NCI-H460 (cell line): Measurements from ENCODE around the gene CHST2. TPM values are rescaled to one million over a fixed set of nuclear protein-coding genes. Genes with fewer than 3 reads are reported as not detected.
"Not testable (repeated sequence)": the region's sequence is repeated elsewhere in the genome, so short reads cannot be mapped to it uniquely, and the experiment has no call there.

ENCODE experiments used
- DNase-seq: peaks from one replicate; pipeline ENCODE4 v3.0.0-alpha.2; 2016; ENCODE audit warnings: low read depth; ENCODE audit errors: extremely low read depth
- total RNA-seq: library from RNA; depleted of rRNA; stranded (reverse); fragments of >200 nt; shearing (Covaris generic); gene quantifications from 2 replicates; pipeline ENCODE4 v1.2.3, GENCODE V29; 2014; rRNA removed

The CHST2 gene
- total RNA-seq, 1 experiment from 2014 or later = 0.40 TPM

DNA sequence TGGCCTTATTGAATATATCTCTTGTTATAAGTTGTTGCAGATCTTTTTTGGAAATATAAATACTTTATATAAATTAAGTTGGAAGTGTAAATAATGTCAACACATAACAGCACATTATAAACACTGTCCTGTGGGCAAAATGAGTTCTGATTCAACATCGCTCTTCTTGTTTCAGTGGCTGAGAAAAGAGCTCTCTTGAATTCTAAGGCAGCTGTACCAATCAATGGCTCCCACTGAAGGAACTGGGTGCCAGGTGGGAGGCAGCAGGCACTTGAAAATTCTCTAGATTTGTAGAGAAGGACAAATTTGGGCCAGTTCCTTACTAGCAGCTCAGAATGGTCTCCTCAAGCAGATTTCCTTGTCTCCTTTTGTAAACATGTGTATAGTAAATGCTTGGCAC lies 45.6 kb downstream of the CHST2 start:
- DNase-seq = no peak

DNA sequence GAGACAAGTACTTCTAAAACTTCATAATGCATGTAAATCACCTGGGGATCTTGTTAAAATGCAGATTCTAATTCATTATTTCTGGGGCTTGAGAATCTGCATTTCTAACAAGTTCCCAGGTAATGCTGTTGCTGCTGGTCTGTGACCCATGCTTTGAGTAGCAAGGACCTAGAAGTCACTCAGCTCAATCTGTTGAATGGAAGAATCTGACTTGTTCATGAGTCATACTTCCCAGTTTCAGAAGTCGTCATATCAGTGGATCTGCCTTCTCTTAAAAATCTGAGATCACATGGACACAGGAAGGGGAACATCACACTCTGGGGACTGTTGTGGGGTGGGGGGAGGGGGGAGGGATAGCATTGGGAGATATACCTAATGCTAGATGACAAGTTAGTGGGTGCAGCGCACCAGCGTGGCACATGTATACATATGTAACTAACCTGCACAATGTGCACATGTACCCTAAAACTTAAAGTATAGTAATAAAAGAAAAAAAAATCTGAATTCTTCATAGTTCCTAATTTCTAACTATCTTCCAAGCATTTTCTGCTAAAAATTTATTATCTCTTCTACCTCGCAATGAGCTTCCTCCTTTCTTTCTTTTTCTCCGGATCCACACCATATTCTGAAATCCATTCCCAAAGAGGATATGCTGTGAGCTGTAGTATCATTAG lies 46.2 kb downstream of the CHST2 start:
- DNase-seq = not testable (repeated sequence)

DNA sequence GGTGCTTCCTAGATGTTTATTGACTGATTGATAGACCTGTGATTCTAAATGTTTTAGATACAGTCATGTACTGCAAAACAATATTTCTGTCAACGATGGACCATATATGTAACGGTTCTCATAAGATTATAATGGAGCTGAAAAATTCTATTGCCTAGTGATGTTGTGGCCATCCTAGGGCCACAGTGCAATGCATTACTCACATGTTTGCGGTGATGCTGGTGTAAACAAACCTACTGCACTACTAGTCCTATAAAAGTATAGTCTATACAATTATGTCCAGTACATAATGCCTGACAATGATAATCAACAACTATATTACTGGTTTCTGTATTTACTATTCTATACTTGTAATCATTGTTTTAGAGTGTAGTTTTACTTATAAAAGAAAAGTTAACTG lies 46.8 kb downstream of the CHST2 start:
- no peak for DNase-seq

DNA sequence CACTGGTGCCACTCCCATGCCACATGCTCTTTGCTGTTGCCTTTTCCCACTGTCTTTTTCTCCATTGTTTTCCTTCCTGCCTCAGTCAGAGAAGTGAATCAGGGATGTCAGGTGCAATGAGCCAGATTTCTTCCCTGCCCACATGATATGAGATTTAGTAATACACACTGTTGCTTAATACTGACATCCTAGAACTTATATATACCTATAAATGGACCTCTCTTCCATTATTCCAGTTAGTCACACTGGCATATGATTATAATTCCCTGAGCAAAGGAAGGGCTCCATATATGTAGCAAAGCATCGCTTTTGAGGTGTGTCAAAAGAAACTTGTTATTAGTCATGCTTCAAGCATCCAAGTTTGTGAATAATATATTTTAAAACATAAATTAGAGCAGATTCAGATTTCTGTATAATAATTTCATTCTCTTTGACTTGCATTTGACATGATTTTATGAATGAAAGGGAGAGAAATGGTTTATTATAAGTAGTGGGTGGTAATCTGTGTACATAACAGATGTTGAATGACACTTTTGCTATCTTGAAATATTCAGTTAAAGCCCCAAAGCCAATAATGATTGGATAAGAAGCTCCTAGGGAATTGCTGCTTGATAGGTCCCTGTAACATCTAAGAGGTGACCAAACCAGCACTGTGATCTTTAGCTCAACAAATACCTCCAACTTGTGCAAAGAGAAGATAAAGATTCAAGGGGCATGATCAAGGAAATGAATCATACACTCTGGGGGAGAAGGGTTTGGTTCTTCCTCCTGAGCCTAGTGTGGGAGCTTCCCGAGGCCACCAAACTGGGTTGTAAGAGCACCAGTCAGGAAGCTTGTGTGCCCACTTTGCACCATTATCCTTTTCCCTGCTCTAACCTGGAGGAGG lies 48.6 kb downstream of the CHST2 start:
- DNase-seq = no peak

DNA sequence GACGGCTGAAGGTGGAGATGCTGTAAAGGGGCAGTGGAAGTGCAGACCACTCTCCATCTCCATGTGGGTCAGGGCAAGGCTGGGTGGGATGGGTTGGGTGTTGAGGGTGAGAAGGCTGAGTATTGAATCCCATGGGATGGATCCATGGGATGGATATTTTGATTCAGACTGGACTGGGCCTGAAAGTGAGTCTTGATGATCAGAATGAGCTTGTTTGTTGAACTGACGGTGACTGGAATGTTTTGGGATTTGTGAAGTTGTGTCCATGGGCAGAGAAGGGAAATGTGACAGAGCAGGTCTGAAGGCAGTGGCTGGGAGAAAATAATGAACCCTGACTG lies 49.3 kb downstream of the CHST2 start:
- no peak for DNase-seq

DNA sequence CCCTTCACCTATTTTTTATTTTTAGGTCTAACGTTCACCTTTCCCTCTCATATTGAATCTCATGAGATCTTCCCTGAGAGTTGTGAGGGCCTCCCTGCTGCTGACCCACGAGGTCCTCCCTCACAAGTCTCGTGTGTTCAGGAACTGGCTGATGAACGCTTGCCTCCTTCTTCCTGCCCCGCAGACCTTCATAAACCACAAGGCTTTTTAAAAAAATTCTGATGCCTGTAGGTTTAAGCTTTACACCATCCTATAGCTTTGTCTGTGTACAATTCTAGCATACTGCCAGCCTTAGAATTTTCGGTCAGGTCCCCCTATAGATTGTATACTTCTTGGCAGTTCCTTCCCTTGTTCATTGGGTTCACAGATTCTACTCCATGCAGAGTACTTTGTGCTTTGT lies 50.5 kb downstream of the CHST2 start:
- no peak for DNase-seq

DNA sequence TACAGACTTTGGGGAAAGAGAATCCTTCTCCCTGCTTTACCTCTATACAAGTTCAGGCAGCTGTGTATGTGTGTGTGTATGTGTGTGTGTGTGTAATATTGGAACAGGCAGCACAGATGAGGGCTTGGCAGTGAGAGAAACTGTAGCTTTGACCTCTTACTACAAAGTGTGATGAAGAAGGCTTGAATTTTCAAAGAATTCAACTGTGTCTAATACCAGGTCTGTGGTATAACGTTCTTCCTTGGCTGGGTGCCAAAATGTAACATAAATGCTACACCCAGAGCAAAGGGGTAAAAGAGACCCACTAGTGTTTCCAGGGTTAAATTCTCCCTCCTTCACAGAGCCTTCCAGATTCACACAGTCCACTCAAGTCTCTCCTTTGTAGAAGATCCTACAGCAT lies 51.1 kb downstream of the CHST2 start:
- no peak for DNase-seq

DNA sequence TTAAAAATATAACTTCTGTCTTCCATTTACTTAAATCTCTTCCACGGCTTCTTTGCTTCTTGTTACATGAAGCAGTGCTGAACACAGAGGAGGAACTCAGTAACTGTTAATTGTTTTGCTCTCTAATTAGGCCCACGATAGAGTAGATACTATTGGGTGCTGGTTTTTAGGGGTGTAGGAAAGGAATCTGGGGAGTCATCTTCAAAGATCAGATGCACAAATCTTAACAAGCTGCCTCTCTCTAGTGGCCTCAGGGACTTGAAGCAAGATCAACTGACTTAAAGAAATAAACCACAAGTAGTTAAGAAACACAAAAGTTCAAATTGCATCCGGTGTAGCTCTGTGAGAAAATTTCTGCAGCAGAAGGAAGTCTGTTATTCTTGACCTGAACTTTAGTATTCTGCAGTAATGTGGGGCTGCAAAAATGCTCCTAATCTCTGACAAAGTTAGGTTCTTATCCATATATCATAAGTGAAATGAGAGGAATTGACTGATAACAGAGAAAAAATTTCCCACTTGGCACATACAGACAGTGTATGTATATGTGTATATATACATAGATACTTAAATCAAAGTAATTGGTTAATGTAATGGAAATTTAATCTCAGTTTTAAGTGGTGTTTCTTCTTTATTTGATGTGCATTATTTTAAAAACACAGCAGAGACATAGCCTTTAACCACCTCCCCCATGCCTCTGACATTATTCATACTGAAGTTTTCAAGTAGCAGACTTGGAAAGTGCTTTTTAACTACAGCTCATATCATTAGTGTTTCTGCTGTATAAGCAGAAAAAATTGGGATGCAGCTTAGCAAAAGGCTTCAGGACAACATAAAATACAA lies 51.8 kb downstream of the CHST2 start:
- no peak for DNase-seq

DNA sequence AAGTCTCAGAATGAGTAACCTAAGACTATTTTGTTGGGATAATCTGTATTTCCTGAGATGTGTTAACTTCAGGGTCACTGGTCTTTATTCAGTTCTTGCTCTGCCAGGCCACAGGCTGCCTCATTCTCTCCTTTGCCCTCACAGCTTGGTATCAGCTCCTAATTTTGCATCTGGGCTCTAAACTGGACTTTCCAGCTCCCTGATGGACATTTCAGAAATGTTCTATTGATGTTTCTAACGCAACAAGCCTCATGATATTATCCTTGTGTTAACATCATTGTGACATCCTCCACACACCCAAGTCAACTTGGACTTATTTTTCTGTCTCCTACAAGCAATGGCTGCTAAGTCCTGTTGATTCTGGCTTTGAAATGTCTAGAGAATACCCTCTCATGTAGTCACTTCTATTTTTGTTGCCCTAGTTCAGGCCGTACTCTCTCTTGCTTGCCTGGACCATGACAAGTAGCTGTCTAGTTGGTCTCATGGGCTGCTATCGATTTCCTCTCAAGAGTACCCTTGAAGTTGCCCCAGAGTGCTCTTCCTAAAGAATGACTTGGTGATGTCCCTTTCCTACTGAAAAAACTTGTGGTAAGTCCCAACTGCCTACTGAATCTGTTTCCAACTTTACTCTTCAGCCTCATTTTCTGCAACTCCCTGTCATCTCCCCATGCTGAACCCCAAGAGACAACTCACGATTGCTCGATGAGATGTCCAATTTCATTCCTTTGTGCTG lies 52.7 kb downstream of the CHST2 start:
- no peak for DNase-seq

DNA sequence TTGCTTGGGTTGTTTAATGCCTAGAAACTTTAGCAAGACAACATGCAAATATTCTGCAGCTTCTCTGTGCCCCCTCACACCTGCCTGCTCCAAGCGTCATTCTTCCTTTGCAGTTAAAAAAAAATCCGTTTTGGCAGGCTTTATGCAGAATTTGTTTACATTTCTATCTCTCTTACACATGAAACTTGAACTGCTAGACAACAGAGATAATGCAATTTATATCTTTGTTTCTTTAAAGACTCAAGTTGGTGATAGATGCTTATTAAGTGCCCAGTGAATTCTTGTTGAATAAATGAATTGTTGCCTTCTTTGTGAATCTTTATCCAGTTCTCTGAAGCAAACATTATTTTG lies 53.2 kb downstream of the CHST2 start:
- no peak for DNase-seq

DNA sequence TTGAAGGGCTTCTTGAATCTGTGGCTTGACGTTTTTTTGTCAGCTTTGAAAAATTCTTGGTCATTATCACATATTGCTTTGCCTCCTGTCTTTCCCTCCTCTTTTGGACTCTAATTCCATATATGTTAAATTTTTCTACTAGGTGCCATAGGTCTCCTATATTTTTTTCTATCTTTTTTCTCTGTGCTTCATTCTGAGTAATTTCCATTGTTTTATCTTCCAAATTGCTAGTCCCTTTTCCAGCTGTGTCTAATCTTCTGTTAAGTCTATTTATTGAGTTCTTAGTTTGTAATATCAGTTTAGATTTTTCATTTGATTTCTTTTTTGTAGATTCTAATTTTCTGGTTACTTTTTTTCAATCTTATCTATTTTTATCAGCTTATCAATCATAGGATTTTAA lies 53.7 kb downstream of the CHST2 start:
- DNase-seq = no peak

Other genes starting within 250 kb of the CHST2 start
- gene PCOLCE2, start 230.7 kb upstream of the CHST2 start, total RNA-seq = 19.2 and 20.8 TPM in 2 replicates
- 0.29 and 0.47 TPM in 2 replicates for gene PAQR9, start 156.1 kb upstream of the CHST2 start, total RNA-seq
- 121 and 122 TPM in 2 replicates for gene U2SURP, start 118.2 kb upstream of the CHST2 start, total RNA-seq